NT2/D1 (cell line): ENCODE data around the gene NLN.

Experiments used
- YY1 ChIP-seq: IDR thresholded peaks from 2 replicates; pipeline ENCODE4 v1.6.1; 2011; ENCODE audit not compliant: insufficient read length, insufficient read depth
- ZNF274 ChIP-seq: IDR thresholded peaks from 2 replicates; pipeline ENCODE4 v1.6.1; 2011; ENCODE audit warnings: mild to moderate bottlenecking, low read depth, low read length

DNA sequence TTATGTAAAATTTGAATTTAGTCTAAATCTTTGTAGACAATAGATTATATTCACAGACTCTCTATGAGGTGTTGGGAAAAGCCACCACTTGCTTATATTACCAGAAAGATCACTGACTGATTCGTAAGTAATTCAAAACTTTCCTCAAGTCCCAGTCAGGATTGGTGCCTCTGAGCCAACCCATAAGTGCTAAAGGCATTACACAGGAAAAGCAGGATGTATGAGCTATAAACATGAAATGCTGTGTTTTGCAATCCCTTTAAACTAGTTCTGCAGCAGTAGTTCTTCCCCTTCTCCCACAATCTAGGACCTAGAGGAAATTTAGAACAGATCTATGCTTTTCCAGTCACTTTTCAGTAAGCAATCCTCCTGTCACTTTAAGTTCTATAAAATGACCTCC, 49.2 kb upstream of the NLN start:
- TF ChIP-seq YY1 (no peak), ZNF274 (no peak)
